GDM1 (cell line): ENCODE data around the gene CYB561D2.
A peak's percentile ranks its signal among the peaks of the same experiment; 100 is the strongest.

Experiments
- DNase-seq: peaks from one replicate; lab custom pipeline; 2025; lab: John Stamatoyannopoulos, UW

The CYB561D2 gene

GRCh38 chr3:50341996-50342650, 8.5 kb upstream of the CYB561D2 start:
- no peak for DNase-seq

GRCh38 chr3:50342813-50343633, 7.6 kb upstream of the CYB561D2 start:
- no peak for DNase-seq

GRCh38 chr3:50345008-50345407, 5.7 kb upstream of the CYB561D2 start:
- no peak for DNase-seq

GRCh38 chr3:50345586-50346234, 5.0 kb upstream of the CYB561D2 start, which contains the start of gene ZMYND10:
TSS of gene ZMYND10 (minus strand) at chr3:50345732. CDS start at chr3:50345579, 153 bp downstream.
- DNase-seq, result no peak

GRCh38 chr3:50347187-50347813, 3.4 kb upstream of the CYB561D2 start:
- peak; percentile 50 for DNase-seq

GRCh38 chr3:50350213-50350526, 492 bp upstream of the CYB561D2 start:
- no peak for DNase-seq

GRCh38 chr3:50351323-50351697, 648 bp downstream of the CYB561D2 start:
- DNase-seq, result no peak

GRCh38 chr3:50352781-50353180, 2.1 kb downstream of the CYB561D2 start:
- DNase-seq, result no peak

GRCh38 chr3:50353245-50354004, 2.8 kb downstream of the CYB561D2 start:
- no peak for DNase-seq

GRCh38 chr3:50354186-50354764, 3.6 kb downstream of the CYB561D2 start:
- no peak for DNase-seq

GRCh38 chr3:50354850-50355249, 4.2 kb downstream of the CYB561D2 start:
- DNase-seq, result no peak

GRCh38 chr3:50355829-50356552, 5.3 kb downstream of the CYB561D2 start:
- no peak for DNase-seq

GRCh38 chr3:50356553-50356952, 5.9 kb downstream of the CYB561D2 start:
- no peak for DNase-seq

GRCh38 chr3:50357481-50357880, 6.8 kb downstream of the CYB561D2 start:
- DNase-seq, result no peak

- no peak for DNase-seq
Observed at GRCh38 chr3:50358355-50358910, 7.8 kb downstream of the CYB561D2 start.

- DNase-seq, result peak; percentile 95
Observed at GRCh38 chr3:50358911-50359759, 8.5 kb downstream of the CYB561D2 start, which contains the start of gene TMEM115. TSS of gene TMEM115 (minus strand) at chr3:50359521. CDS start at chr3:50359063, 458 bp downstream.

- no peak for DNase-seq
Observed at GRCh38 chr3:50359760-50360110, 9.1 kb downstream of the CYB561D2 start.

GRCh38 chr3:50364573-50365079, 14.0 kb downstream of the CYB561D2 start:
- DNase-seq, result no peak
